AG10803 (cell line): ENCODE results near the gene DSG2.

Experiments used
- DNase-seq: peaks from one replicate; pipeline ENCODE4 v3.0.0; 2010; ENCODE audit warnings: low read depth
- H3K4me3 ChIP-seq: 2 replicates; pipeline ENCODE4 v1.5.1; 2011; ENCODE audit warnings: mild to moderate bottlenecking, low read length, control low read depth
- CTCF ChIP-seq: conservative IDR thresholded peaks from 2 replicates; pipeline ENCODE4 v1.5.1; 2011; ENCODE audit warnings: mild to moderate bottlenecking, low read length, control low read depth, inconsistent platforms

The DSG2 gene

GRCh38 chr18:31576670-31577069 is 78.7 kb downstream of the DSG2 start:
- H3K4me3 ChIP-seq = no peak overlapping the region
- no peak for DNase-seq
- TF ChIP-seq CTCF = no peak

- H3K4me3 ChIP-seq = no peak overlapping the region
- no peak for DNase-seq
- no peak for TF ChIP-seq CTCF
These were observed 79.2 kb downstream of the DSG2 start for GRCh38 chr18:31577195-31577594.

- TF ChIP-seq CTCF = no peak
- DNase-seq = no peak
- no peak overlapping the region for H3K4me3 ChIP-seq
These were observed 80.1 kb downstream of the DSG2 start for GRCh38 chr18:31578126-31578525.

- no peak for TF ChIP-seq CTCF
- no peak for DNase-seq
- no peak overlapping the region for H3K4me3 ChIP-seq
These were observed 81.4 kb downstream of the DSG2 start for GRCh38 chr18:31579375-31579774.

- TF ChIP-seq CTCF = no peak
- H3K4me3 ChIP-seq = no peak overlapping the region
- peak; percentile 76 for DNase-seq
These were observed 83.7 kb downstream of the DSG2 start for GRCh38 chr18:31581498-31582197.

GRCh38 chr18:31583185-31583854 is 85.3 kb downstream of the DSG2 start:
- TF ChIP-seq CTCF = no peak
- no peak overlapping the region for H3K4me3 ChIP-seq
- no peak for DNase-seq

GRCh38 chr18:31585991-31586390 is 88.0 kb downstream of the DSG2 start:
- H3K4me3 ChIP-seq = no peak overlapping the region
- no peak for TF ChIP-seq CTCF
- DNase-seq = no peak
